CD4-positive, alpha-beta T cell treated with Interleukin-17A for 1 hour (primary cell): Measurements from ENCODE around the gene TMEM131.
"Not testable (repeated sequence)": the region's sequence is repeated elsewhere in the genome, so short reads cannot be mapped to it uniquely, and the experiment has no call there.

Experiments used
- DNase-seq: peaks from one replicate; pipeline ENCODE4 v3.0.0-alpha.2; 2020

TMEM131 gene

GRCh38 chr2:97950329-97951154 is 45.2 kb downstream of the TMEM131 start:
- DNase-seq = no peak

DNA sequence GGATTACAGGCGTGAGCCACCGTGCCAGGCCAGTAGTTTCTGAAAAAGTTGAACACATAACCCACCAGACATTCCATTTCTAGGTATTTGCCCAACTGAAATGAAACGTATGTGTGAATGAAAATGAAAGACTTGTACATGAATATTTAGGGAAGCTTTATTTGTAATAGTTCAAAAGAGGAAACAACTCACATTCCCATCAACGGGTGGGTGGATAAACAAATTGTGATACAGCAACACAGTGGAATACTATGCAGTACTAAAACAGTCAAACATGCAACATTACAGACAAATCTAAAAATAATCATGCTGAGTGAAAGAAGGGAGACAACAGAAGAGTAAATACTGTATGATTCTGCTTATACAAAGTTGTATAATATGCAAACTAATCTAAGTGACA is 46.8 kb downstream of the TMEM131 start:
- no peak for DNase-seq

GRCh38 chr2:97945791-97946190 is 50.0 kb downstream of the TMEM131 start:
- DNase-seq = no peak

DNA sequence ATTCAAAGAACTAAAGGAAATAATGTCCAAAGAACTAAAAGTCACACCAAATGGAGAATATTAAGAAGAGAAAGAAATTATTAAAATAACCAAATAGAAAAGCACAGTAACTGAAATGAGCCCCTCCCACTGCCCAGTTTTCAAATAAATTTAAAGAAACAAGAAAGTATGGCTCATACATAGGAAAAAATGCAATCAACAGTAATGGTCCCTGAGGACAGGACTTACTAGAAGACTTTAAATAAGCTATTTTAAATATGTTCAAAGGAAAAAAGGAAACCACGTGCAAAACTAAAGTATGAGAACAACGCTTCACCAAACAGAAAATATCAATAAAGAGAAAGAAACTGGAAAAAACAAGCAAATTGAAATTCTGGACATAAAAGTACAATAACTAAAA is 58.9 kb downstream of the TMEM131 start:
- DNase-seq = no peak

DNA sequence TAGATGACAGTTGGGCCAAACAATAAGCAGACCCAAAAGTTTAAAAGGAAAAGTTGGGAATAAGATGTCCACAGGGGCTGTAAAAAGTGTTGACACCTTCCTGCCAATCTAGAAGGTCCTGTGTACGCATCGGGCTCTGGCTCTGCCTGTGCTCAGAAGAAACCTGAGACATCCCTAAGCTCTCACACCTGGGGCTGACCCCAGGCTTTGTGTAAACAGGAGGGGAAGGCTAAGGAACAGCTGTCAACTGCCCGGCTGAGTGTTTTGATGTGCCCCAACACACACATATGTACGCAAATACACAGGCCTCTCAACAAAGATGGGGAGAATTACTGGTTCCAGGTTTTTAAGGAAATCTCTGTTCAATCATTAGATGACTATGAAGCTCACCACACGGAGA is 59.5 kb downstream of the TMEM131 start:
- no peak for DNase-seq

DNA sequence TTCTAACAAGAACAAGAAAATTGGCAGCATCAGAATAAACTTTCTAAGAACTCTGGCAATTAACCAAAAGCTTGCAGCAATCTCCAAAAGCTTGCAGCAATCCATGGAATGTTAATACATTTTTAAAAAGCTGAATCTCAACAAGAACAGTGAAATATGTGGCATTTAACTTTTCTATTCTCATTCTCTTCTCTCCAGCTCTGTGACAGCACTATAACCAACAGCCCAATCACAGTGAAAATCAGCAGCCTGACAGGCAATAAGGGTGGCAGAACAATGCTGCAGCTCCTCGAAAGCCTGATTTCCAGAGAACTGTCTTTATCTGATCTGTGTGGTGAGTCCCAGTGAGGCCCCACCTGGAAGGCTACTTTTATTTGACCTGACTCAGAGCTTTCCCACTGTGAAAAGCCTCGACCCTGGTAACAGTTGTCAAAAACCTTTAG is 60.0 kb downstream of the TMEM131 start:
- DNase-seq = no peak

GRCh38 chr2:97932975-97933662 is 62.6 kb downstream of the TMEM131 start:
- DNase-seq = no peak

GRCh38 chr2:97931858-97932225 is 63.9 kb downstream of the TMEM131 start:
- DNase-seq = no peak

- no peak for DNase-seq
Observed at GRCh38 chr2:97931118-97931857, 64.5 kb downstream of the TMEM131 start.

DNA sequence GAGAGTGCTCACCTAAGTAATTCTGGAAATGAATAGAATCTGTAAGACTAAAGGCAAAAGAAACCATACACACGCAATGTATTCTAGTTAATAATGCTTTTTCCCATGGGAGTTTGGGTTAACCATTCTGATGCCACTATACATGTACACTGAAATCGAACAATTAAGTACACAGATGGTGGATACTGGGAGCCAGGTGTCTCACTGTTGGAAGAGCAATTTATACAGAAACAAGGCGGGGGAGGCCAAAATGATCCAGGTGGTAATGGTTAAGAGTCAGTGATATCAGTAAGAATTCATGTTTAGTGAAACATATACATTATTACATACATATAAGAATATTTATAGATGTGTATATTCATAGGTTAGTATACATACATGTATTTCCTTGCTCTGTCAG is 67.2 kb downstream of the TMEM131 start:
- no peak for DNase-seq

DNA sequence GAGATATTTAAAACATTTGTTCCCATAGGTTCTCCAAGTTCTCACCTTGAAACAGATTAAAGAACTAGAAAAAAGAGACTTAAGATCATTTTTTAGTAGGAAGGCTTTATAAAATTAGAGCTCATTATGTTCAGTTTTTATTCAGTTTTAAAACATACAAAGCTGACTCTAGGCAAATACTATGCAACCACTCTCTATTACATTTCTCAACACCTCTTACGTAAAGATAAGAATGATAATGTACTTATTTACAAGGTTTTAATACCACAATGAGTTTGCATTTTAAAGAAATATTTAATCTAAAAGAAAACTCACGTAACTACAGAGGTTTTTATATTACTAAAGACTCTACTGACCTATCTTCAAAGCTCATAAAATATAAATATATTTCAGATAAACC is 68.8 kb downstream of the TMEM131 start:
- no peak for DNase-seq

DNA sequence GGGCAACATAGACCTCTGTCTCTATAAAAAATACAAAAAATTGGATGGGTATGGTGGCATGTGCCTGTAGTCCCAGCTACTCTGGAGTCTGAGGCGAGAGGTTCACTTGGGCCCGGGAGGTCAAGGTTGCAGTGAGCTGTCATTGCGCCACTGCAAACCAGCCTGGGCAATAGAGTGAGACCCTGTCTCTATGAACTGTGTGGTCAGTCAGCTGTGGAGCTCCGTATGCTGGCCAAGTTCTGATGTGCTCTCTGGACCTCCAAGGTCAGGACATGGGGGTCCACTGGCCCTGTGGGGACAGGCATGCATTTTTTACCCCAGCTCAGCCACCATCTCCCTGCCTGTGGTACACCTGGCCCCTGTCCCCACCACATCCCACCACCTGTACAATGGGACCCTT is 71.6 kb downstream of the TMEM131 start:
- DNase-seq = no peak

DNA sequence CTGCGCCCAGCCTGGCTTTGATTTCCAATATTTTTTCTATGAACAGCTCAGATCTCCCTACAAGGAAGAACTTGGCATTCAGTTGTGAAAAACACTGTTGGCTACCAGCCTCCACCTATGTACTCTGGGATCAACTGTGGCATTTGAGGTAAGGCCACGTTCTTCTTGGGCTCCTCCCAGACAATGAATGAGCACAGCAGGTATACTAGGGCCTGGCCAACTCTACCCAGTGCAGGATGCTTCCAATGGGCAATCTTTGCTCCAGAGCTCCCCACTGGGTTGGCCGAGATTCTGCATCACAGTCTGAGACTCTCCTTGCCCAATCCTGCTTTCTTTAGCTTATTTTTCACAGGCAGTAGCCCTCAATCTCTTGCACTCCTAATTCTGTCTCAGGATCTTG is 75.9 kb downstream of the TMEM131 start:
- no peak for DNase-seq

DNA sequence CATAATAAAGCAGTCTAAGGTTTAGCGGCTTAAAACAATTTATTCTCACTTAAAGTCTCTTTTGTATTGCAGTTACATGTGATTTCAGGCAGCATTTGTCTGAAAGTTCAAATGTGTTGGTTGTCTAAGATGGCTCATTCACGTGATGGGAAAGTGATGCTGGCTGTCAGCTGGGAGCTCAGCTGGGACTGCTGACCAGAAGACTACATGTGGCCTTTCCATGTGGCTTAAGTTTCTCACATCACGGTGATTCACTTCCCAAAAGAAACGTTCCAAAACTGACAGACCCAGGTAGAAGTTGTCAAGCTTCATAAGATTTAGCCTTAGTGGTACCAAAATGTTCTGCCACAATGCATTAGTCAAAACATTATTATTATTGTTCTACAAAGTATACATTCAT is 76.9 kb downstream of the TMEM131 start:
- DNase-seq = no peak

GRCh38 chr2:97917668-97918067 is 78.1 kb downstream of the TMEM131 start:
- not testable (repeated sequence) for DNase-seq

DNA sequence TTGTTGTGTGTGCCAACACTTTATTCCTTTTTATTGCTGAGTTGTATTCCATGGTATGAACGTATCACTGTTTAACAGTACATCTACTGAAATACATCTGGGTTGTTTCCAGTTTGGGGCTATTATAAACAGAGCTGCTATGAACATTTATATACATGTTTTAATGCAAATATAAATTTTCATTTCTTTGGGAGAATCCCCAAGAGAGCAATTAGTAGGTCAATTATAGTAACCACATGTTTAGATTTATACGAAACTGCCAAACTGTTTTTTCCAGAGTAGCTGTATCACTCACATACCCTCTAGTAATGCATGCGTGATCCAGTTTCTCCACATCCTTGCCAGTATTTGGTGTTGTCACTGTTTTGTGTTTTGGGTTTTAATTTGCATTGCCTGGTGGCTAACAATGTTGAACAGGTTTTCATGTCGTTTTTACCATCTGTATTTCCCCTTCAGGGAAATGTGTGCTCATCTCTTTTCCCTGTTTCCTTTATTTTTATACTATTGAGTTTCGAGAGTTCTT is 81.0 kb downstream of the TMEM131 start:
- DNase-seq = no peak

DNA sequence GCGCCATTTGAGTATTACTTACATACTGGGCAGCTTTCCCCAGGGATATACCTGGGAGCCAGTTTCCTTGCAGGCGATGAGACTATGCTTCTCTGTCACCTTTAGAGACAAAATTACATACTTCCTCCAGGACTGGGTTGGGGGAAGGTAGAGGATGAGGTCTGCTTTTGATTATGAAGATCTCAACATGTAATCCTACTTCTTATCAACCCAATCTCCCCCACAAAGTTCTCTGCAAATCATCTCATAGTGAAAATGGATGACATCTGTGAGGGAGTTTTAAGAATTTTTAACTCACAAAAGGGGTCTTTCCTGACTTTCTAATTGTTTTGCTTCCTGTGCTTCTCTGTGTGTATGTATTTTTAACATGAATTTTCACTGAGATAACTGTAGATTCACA is 81.9 kb downstream of the TMEM131 start:
- DNase-seq = no peak

DNA sequence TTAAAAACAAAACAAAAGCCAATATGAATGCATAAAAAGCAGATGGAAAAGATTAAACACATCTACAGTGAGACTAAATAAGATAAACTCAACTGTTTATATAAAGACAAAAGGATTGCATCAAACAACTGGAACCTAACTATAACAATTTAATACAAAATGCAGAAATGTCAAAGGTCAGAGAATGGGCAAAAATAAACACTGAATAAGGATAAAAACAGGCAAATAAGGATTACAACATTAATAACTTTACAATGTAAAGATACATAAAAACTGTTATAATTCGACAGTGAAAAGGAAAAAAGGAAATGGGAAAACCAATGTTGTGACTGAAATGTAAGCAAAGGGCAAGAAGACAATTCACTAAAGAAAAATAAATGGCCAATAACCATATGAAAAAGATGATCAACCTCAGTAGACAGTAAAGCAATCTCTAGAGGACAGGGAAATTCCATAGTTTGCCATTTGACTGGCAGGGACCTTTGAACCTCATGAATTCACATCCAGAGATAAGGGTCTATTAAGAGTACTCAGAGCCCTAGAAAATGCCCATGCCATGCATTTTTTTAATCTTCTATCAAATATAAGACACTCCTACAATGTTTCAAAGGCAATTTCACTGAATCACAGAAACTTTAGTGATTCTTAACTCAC is 83.7 kb downstream of the TMEM131 start:
- DNase-seq = no peak

- DNase-seq = no peak
Observed at GRCh38 chr2:97911206-97911921, 84.4 kb downstream of the TMEM131 start.

DNA sequence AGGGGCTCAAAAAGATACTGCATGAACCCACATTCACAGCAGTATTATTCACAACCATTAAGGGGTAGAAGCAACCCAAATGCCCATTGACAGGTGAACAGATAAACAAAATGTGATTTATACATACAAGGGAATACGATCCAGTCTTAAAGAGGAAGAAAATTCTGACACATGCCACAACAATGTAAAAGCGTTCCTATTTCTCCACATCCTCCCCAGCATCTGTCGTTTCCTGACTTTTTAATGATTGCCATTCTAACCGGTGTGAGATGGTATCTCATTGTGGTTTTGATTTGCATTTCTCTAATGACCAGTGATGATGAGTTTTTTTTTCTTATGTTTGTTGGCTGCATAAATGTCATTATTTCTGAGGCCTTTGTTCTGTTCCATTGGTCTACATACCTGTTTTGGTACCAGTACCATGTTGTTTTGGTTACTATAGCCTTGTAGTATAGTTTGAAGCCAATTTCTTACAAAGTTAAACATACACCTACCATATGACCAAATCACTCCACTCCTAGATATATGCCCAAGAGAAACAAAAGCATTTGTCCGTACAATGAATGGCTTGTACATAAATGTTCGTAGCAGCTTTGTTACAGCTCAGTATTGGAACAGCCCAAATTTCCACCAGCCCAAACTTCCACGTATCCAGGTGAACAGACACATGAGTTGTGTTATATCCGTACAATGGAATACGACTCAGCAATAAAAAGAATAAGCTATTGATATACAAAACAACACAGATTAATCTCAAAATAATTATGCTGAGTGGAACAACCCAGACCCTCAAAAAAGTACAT is 85.1 kb downstream of the TMEM131 start:
- DNase-seq = no peak

- no peak for DNase-seq
Observed at GRCh38 chr2:97908208-97908676, 87.5 kb downstream of the TMEM131 start.
